GM12873 (cell line): Measurements from ENCODE around the gene TMEM115.

ENCODE experiments used
- CTCF ChIP-seq: IDR thresholded peaks from 2 replicates; pipeline ENCODE4 v1.5.1; 2012; ENCODE audit warnings: low read depth, mild to moderate bottlenecking, moderate library complexity, low read length, control low read depth; ENCODE audit not compliant: insufficient read depth; ENCODE audit errors: missing control alignments

Gene TMEM115

GRCh38 chr3:50351323-50351697 lies 8.0 kb downstream of the TMEM115 start:
- TF ChIP-seq CTCF = no peak

- no peak for TF ChIP-seq CTCF
Measured at GRCh38 chr3:50350527-50351322, 8.6 kb downstream of the TMEM115 start, which contains the start of the genes CYB561D2 and NPRL2. Gene CYB561D2 (plus strand): TSS chr3:50350862. CDS start chr3:50351434, 572 bp downstream. Gene NPRL2 (minus strand): TSS chr3:50350775. CDS start chr3:50350652, 123 bp downstream.

DNA sequence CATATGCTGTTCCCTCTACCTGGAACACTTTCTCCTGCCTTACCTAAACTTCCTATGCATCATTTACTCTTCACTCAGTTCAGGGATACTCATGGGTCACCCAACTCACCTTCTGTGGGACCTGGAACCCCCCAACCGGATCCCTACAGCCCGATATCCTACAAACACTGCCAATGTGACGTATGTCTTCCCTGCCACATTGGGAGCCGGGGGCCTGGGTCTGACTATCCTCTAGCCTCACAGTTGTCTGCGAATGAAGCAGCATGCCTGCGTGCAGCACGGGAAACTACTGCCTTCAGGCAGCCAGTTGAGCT lies 9.2 kb downstream of the TMEM115 start:
- no peak for TF ChIP-seq CTCF

DNA sequence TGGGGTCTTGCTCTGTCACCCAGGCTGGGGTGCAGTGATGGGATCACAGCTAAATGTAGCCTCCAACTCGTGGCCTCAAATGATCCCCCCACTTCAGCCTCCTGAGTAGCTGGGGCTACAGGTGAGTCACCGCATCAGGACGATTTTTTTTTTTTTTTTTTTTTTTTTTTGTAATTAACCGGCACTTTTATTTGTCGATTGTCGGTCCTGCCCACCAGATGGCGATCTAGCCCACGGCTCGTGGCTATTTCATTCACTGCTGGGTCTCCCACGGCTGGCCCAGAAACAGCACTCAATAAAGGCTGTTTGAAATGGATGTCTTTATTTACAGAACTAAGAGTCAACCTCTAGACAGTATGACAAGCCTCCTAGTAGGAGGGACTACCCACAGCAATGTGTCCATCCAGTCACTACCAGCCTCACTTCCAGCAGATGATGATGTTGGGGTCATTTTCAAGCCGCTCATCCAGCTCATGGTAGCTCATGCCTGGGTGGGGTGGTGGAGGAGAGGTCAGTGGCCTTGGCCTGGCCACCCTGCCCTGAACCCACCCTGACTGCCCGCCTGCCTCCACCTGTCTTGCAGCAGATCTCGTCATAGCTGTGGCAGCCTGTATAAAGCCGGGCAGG lies 12.0 kb downstream of the TMEM115 start:
- TF ChIP-seq CTCF = peak; percentile 65

GRCh38 chr3:50345586-50346234 lies 13.6 kb downstream of the TMEM115 start, which contains the start of gene ZMYND10:
Gene ZMYND10 (minus strand): TSS chr3:50345732. CDS start chr3:50345579, 153 bp downstream.
- no peak for TF ChIP-seq CTCF

DNA sequence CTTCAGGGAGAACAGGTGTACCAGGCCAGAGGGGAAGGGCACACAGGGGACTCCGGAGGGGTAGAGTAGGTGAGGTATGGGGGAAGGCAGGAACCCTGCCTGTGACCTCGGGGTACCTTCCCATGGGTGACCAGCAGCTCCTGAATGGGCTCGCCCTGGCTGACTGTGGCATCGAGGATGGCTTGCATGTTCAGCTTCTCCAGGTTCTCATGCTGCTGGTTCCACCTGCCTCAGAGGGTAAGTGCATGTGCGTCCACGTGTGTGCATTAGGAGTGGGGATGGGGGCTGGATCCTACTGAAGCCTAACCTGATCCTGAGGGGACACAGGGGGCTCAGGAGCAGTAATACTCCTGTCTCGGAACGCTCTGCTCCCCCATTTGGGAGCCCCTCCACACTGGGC lies 14.3 kb downstream of the TMEM115 start:
- TF ChIP-seq CTCF = no peak
